CD14-positive monocyte (primary cell): Measurements from ENCODE around the gene GALNT10. TPM values are rescaled to one million over a fixed set of nuclear protein-coding genes. Genes with fewer than 3 reads are reported as not detected.

Source experiments
- DNase-seq, 3 donors: peaks; one replicate each; pipeline ENCODE4 v3.0.0-alpha.2; 2011 to 2022
- H2AFZ ChIP-seq: 2 replicates; pipeline ENCODE4 v1.6.0; 2012; ENCODE audit warnings: mild to moderate bottlenecking, low read depth, low read length, inconsistent platforms; ENCODE audit not compliant: insufficient read depth, poor library complexity, severe bottlenecking
- H3K27ac ChIP-seq, 2 donors: 1 replicate in 1 of 2; 2 replicates in 1 of 2; pipeline ENCODE4 v1.5.1; 2012 to 2013; ENCODE audit warnings: low read length in 2 of 2, control low read depth in 1 of 2, inconsistent platforms in 1 of 2, low read depth in 1 of 2, mild to moderate bottlenecking in 1 of 2
- H3K27me3 ChIP-seq, 2 donors: one replicate each; pipeline versions ENCODE4 v1.6.0 to v1.6.1; 2011 to 2013; ENCODE audit warnings: low read length in 2 of 2; ENCODE audit not compliant: control insufficient read depth in 2 of 2, insufficient read depth in 2 of 2
- H3K36me3 ChIP-seq, 2 donors: replicated peaks in 1 of 2; 1 replicate in 1 of 2; 2 replicates in 1 of 2; pipeline versions ENCODE4 v1.5.1 to v1.6.1; 2012 to 2013; ENCODE audit warnings: low read length in 2 of 2, control low read depth in 1 of 2, inconsistent platforms in 1 of 2, mild to moderate bottlenecking in 1 of 2; ENCODE audit not compliant: insufficient read depth in 2 of 2, control insufficient read depth in 1 of 2
- H3K4me1 ChIP-seq, 2 donors: 1 replicate in 1 of 2; 2 replicates in 1 of 2; pipeline versions ENCODE4 v1.5.1 to v1.6.1; 2012 to 2013; ENCODE audit warnings: low read length in 2 of 2, control low read depth in 1 of 2, inconsistent platforms in 1 of 2, mild to moderate bottlenecking in 1 of 2, moderate library complexity in 1 of 2; ENCODE audit not compliant: insufficient read depth in 2 of 2, control insufficient read depth in 1 of 2
- H3K4me2 ChIP-seq: replicated peaks from 2 replicates; pipeline ENCODE3; 2012; ENCODE audit warnings: low read length, moderate library complexity, mild to moderate bottlenecking; ENCODE audit not compliant: poor library complexity, severe bottlenecking; ENCODE audit errors: extremely low read depth
- H3K4me3 ChIP-seq, 3 experiments: fragments of 200-600 bp in 1 of 3; sonication (generic) in 1 of 3; replicated peaks in 1 of 3; 1 replicate in 2 of 3; 2 replicates in 1 of 3; pipeline ENCODE4 v1.5.1; 2011 to 2013; ENCODE audit warnings: low read length in 3 of 3, mild to moderate bottlenecking in 3 of 3, control low read depth in 2 of 3, low read depth in 2 of 3, inconsistent platforms in 1 of 3, moderate library complexity in 1 of 3
- H3K79me2 ChIP-seq: 2 replicates; pipeline ENCODE4 v1.6.0; 2012; ENCODE audit warnings: mild to moderate bottlenecking, control low read depth, inconsistent platforms, low read length, moderate library complexity; ENCODE audit not compliant: insufficient read depth
- H3K9ac ChIP-seq: 2 replicates; pipeline ENCODE4 v1.6.0; 2017; ENCODE audit warnings: low read length, mild to moderate bottlenecking; ENCODE audit not compliant: insufficient read depth, poor library complexity, severe bottlenecking
- H3K9me3 ChIP-seq, 2 donors: replicated peaks in 1 of 2; 1 replicate in 1 of 2; 2 replicates in 1 of 2; pipeline versions ENCODE4 v1.5.1 to v1.6.1; 2012 to 2013; ENCODE audit warnings: low read length in 2 of 2, control low read depth in 1 of 2; ENCODE audit not compliant: control insufficient read depth in 1 of 2, insufficient read depth in 1 of 2
- H4K20me1 ChIP-seq: 2 replicates; pipeline ENCODE4 v1.6.0; 2012; ENCODE audit warnings: mild to moderate bottlenecking, low read length, control low read depth, moderate library complexity; ENCODE audit not compliant: insufficient read depth
- H3K27ac Mint-ChIP-seq, 7 donors: one replicate each; pipeline ENCODE4 v1.8.0; 2020; ENCODE audit warnings: mild to moderate bottlenecking in 7 of 7, mixed read lengths in 7 of 7, moderate library complexity in 6 of 7, inconsistent platforms in 2 of 7
- H3K27me3 Mint-ChIP-seq, 3 donors: one replicate each; pipeline ENCODE4 v1.8.0; 2021 to 2022; ENCODE audit warnings: low read depth in 3 of 3, mild to moderate bottlenecking in 3 of 3, mixed read lengths in 3 of 3, moderate library complexity in 3 of 3, inconsistent platforms in 1 of 3
- H3K36me3 Mint-ChIP-seq, 2 donors: one replicate each; pipeline ENCODE4 v1.8.0; 2020; ENCODE audit warnings: mixed read lengths in 2 of 2, inconsistent platforms in 1 of 2, mild to moderate bottlenecking in 1 of 2
- H3K4me1 Mint-ChIP-seq: one replicate; pipeline ENCODE4 v1.8.0; 2020; ENCODE audit warnings: mild to moderate bottlenecking, mixed read lengths
- H3K4me3 Mint-ChIP-seq, 2 donors: one replicate each; pipeline ENCODE4 v1.8.0; 2020; ENCODE audit warnings: mild to moderate bottlenecking in 2 of 2, mixed read lengths in 2 of 2, moderate library complexity in 1 of 2
- H3K9me3 Mint-ChIP-seq, 7 donors: one replicate each; pipeline ENCODE4 v1.8.0; 2020 to 2022; ENCODE audit warnings: mixed read lengths in 7 of 7, mild to moderate bottlenecking in 6 of 7, moderate library complexity in 6 of 7, inconsistent platforms in 2 of 7
- WGBS: methylation state at CpG from one replicate; pipeline ENCODE4 v1.1.5; 2013; ENCODE audit warnings: missing lambda C conversion rate; ENCODE audit not compliant: insufficient coverage; 5-methylcytosine and 5-hydroxymethylcytosine counted together
- intact Hi-C, 2 donors: fragments of 100-400 bp; cut with micrococcal nuclease; formaldehyde crosslinking; loops; one replicate each; pipeline versions ENCODE4 v1.15.0 to v1.15.1; 2023
- polyA plus RNA-seq, 3 donors: library from polyadenylated mRNA; depleted of rRNA in 1 of 3; unstranded in 2 of 3; stranded (reverse) in 1 of 3; fragments of 300-500 nt in 2 of 3; fragments of >200 nt in 1 of 3; fragmentation: Illumina TruSeq in 2 of 3; gene quantifications; 1 replicate in 2 of 3; 2 replicates in 1 of 3; pipeline ENCODE4 v1.2.3, GENCODE V29; 2012 to 2021
- TF ChIP-seq, protein P1 (sequence below): fragments of 200-600 bp; IDR thresholded peaks from one replicate; pipeline ENCODE4 v1.8.0; 2022; ENCODE audit warnings: antibody characterized with exemption, mild to moderate bottlenecking

Gene GALNT10
- polyA plus RNA-seq, 3 donors, result 6.2 to 11.6 (median 7.3) TPM

DNA sequence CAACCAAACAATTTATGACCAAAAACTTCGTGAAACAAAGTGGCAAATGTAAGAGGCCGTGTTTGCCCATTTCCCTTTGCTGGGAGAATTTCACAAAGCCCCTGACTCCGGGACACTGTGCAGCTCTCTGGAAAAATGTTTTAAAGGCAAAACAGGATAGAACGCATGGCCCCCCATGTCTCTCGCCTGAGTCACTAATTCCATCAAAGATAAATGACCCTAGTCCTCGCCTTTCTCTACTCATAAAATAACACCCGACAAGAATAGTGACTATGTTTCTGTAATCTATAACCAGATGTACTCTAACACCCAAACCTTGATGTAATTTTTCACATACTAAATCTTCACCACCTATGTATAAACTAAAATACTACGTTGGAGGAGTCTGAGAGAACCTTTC, 199.6 kb downstream of the GALNT10 start:
- no peak overlapping the region for H3K4me3 Mint-ChIP-seq
- peaks cover 0 to 1% (median 0%) of the 10 kb centered on the region in 3 donors for H3K27me3 Mint-ChIP-seq
- H3K9ac ChIP-seq, result no peak overlapping the region

DNA sequence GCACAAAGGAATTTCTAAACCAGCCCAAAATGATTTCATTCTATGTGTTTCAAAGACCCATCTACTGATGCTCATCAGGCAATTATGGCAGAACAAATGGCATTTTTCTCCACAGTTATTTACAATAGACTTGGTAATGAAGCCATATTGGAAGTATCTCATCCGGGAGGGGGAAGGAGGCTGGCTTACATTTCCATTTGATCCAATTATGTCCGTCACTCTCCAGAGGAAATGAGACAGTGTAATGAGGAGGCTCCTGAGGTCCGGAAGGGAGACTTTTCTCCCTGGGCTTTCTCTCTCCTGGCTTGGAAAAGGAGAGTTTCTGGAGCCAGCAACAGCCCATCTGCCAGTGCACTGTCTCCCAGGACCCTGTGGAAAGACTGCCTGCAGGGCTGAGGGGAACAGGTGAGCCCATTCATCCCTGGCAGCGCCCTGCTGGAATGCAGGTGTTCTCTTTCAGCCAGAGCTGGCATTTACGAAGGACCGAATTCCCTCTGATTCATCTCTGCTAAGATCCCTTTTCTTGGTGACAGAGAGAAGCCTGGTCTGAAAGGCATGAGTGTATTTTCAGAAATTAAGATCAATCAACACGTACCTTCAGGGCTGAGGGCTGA, 200.3 kb downstream of the GALNT10 start:
- intact Hi-C loops, result no loop called here

More for the DNA sequence above, 199.6 kb downstream of the GALNT10 start:
- Histone ChIP-seq H3K27me3 (no peaks in the 10 kb centered on the region), H3K9me3 (no peaks in the 10 kb centered on the region), H4K20me1 (no peaks in the 10 kb centered on the region), H3K36me3 (peaks cover 7 to 61% of the 10 kb centered on the region in 2 donors), H3K79me2 (no peaks in the 10 kb centered on the region), H2AFZ (no peak overlapping the region), H3K4me3 (no peak overlapping the region), H3K4me2 (no peak overlapping the region), H3K27ac (no peak overlapping the region), H3K4me1 (no peaks in the 10 kb centered on the region)
- intact Hi-C loops, result no loop called here
- DNase-seq, result no peak
- Mint-ChIP-seq H3K4me1 (peaks cover 5% of the 10 kb centered on the region), H3K9me3 (peaks cover 0 to 2% (median 0%) of the 10 kb centered on the region in 7 donors), H3K36me3 (peaks cover 52 to 69% of the 10 kb centered on the region in 2 donors), H3K27ac (no peak overlapping the region)
- TF ChIP-seq, protein P1, sequence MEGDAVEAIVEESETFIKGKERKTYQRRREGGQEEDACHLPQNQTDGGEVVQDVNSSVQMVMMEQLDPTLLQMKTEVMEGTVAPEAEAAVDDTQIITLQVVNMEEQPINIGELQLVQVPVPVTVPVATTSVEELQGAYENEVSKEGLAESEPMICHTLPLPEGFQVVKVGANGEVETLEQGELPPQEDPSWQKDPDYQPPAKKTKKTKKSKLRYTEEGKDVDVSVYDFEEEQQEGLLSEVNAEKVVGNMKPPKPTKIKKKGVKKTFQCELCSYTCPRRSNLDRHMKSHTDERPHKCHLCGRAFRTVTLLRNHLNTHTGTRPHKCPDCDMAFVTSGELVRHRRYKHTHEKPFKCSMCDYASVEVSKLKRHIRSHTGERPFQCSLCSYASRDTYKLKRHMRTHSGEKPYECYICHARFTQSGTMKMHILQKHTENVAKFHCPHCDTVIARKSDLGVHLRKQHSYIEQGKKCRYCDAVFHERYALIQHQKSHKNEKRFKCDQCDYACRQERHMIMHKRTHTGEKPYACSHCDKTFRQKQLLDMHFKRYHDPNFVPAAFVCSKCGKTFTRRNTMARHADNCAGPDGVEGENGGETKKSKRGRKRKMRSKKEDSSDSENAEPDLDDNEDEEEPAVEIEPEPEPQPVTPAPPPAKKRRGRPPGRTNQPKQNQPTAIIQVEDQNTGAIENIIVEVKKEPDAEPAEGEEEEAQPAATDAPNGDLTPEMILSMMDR, result no peak
- 100% methylated on average over 4 of the region's 8 CpGs for WGBS

More for the DNA sequence above, 200.3 kb downstream of the GALNT10 start:
- no peaks in the 10 kb centered on the region for H3K4me1 ChIP-seq
- H3K9me3 Mint-ChIP-seq, result peaks cover 0 to 2% (median 0%) of the 10 kb centered on the region in 7 donors
- 100% methylated on average over 4 of the region's 7 CpGs for WGBS
- H3K27ac Mint-ChIP-seq, result no peak overlapping the region
- no peaks in the 10 kb centered on the region for H3K79me2 ChIP-seq
- no peak overlapping the region for H3K9ac ChIP-seq
- H3K4me3 Mint-ChIP-seq, result no peak overlapping the region
- peaks cover 7 to 55% of the 10 kb centered on the region in 2 donors for H3K36me3 ChIP-seq
- H3K4me2 ChIP-seq, result no peak overlapping the region
- peaks cover 2% of the 10 kb centered on the region for H3K4me1 Mint-ChIP-seq
- H3K36me3 Mint-ChIP-seq, result peaks cover 47 to 68% of the 10 kb centered on the region in 2 donors
- no peaks in the 10 kb centered on the region for H4K20me1 ChIP-seq
- H3K27me3 Mint-ChIP-seq, result peaks cover 0 to 1% (median 0%) of the 10 kb centered on the region in 3 donors
- no peak overlapping the region for H3K4me3 ChIP-seq
- TF ChIP-seq, protein P1, result no peak
- no peaks in the 10 kb centered on the region for H3K27me3 ChIP-seq
- DNase-seq, result no peak
- H3K27ac ChIP-seq, result no peak overlapping the region
- H2AFZ ChIP-seq, result no peak overlapping the region
- H3K9me3 ChIP-seq, result no peaks in the 10 kb centered on the region
